RWPE1 (cell line): ENCODE results near the gene HSPBP1.

Experiments used
- CTCF ChIA-PET: fragments of 350-600 bp; sonication (Branson Sonifier 250); formaldehyde crosslinking; extraction: SDS; loops from one replicate; lab custom pipeline; 2021; lab: Yijun Ruan, JAX
- POLR2A ChIA-PET: fragments of 400-600 bp; formaldehyde crosslinking; extraction: SDS; loops from one replicate; lab custom pipeline; 2020; ENCODE audit warnings: antibody characterized with exemption; ENCODE audit not compliant: low non-redundant PET; lab: Yijun Ruan, JAX
- DNase-seq: peaks from one replicate; pipeline ENCODE4 v3.0.0; 2012; ENCODE audit warnings: low spot score
- H3K27ac ChIP-seq: fragments of 450-650 bp; 2 replicates; pipeline ENCODE4 v1.5.1; 2017
- CTCF ChIP-seq: fragments of 450-650 bp; conservative IDR thresholded peaks from 2 replicates; pipeline ENCODE4 v1.5.1; 2017; ENCODE audit warnings: low read depth, mild to moderate bottlenecking

HSPBP1 gene

GRCh38 chr19:55278391-55279135 lies 1.3 kb downstream of the HSPBP1 start:
- POLR2A ChIA-PET, result no interaction called here
- no peak overlapping the region for H3K27ac ChIP-seq
- no peak for TF ChIP-seq CTCF
- no peak for DNase-seq
- CTCF ChIA-PET, result interaction anchor here (0.6 kb wide), 2 partner anchors 137 to 606 kb away, joined by 3 read pairs; no protein-coding TSS in a partner anchor

DNA sequence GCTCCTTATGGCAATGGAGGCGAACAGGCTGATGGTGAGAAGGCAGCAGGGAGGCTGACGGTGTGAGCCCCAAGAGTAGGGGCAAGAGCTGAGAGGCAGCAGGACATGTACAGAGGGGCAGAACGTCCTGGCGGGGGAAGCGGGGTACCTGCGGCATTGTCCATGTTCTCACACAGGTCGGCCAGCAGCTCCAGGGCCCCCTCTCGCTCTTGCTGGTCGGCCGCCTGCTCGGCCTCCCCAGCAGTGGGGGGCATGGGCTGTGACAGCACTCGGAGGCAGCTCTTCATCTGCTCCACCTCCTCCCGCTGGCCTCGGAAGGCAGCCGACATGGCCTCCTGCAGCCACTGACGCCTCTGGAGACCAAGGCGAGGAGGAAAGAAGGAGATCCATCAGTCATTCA lies 2.4 kb downstream of the HSPBP1 start:
- no peak for DNase-seq
- ChIA-PET CTCF (interaction anchor here (1.7 kb wide), 1 partner anchor 15 kb away, joined by 5 read pairs; no protein-coding TSS in a partner anchor), POLR2A (no interaction called here)
- H3K27ac ChIP-seq, result peak overlapping the region; percentile 2; the same call in 1 of the 2 replicates
- TF ChIP-seq CTCF, result no peak

DNA sequence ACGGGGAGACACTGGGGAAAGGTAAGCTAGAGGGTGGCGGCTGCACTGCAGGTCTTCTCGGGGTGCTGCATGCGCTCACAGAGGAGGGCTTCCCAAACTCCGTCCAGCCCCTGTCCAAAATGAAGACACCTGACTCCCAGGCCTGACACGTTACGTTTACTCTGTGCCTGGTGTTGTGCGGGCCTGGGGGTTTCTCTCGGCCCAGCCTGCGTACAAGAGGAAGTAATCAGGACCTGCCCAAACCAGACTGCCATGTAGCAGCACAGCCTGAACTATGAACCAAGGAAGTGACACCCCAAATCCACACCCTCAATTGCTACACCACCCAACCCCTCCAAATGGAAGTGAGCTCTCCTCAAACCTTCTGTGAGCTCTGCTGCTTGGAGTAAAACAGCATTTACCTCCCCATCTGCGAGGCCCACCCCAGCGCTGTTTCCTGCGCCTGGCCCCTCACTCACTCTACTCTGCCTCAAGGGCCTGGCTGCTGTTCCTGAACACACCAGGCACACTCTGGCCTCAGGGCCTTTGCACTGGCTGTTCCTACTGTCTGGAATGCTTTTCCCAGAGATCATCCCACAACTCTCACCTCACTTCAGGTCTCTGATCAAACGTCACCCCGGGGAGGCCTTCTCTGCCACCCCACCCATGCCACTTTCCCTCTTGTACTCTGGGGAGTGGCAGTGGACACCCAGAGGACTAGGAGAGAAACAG lies 3.0 kb downstream of the HSPBP1 start:
- TF ChIP-seq CTCF, result no peak
- DNase-seq, result no peak
- ChIA-PET POLR2A (no interaction called here), CTCF (interaction anchor here (0.6 to 1.7 kb wide), 2 partner anchors 15 to 56 kb away, joined by 5 read pairs; no protein-coding TSS in a partner anchor)
- peak overlapping the region; percentile 2; the same call in 1 of the 2 replicates for H3K27ac ChIP-seq

- ChIA-PET POLR2A (interaction anchor here (0.7 kb wide), 1 partner anchor 187 kb away, joined by 6 read pairs; no protein-coding TSS in a partner anchor), CTCF (interaction anchor here (0.6 to 1.7 kb wide), 2 partner anchors 16 to 55 kb away, joined by 5 read pairs; no protein-coding TSS in a partner anchor)
- DNase-seq, result no peak
- peak overlapping the region; percentile 2; the same call in 1 of the 2 replicates for H3K27ac ChIP-seq
- no peak for TF ChIP-seq CTCF
Measured at GRCh38 chr19:55275851-55276719, 3.8 kb downstream of the HSPBP1 start.

DNA sequence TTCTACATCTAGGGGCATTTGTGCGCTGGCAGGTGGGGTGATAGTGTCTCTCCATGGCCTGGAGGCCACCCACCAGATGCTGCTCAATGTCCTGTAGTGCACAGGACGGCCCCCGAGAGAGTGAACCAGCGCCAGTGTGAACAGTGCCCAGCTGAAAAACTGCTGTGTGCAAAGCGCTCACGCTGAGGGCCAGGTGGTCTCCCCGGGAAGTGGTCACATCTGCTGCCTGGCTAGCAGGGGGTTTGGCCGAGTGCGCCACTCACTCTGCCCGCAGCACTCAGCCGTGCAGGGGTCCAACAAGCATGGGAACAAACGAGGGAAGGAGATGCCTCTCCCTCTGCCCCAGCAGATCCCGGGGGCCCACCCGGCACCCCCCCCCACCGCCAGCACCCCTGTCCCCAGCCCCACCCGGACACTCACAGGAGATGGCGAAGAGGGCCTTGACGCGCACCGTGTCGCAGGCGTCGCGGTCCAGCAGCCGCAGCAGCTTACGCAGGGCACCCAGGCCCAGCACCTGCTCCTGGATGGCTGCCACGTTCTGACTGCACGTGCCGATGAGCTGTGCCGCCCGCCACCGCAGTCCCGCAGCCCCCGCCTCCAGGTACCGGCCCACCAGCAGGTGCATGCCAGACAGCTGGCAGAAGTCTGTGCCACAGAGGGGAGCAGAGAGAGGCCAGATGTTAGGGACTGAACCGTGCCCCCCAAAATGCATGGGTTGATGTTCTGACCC lies 5.8 kb downstream of the HSPBP1 start:
- H3K27ac ChIP-seq, result no peak overlapping the region
- POLR2A ChIA-PET, result no interaction called here
- DNase-seq, result no peak
- no peak for TF ChIP-seq CTCF
- CTCF ChIA-PET, result no interaction called here
